GM12878 (cell line): ENCODE data around the gene ZFP1. TPM values are rescaled to one million over a fixed set of nuclear protein-coding genes. Genes with fewer than 3 reads are reported as not detected.

Experiments used
- ATAC-seq: fragments of 200-7000 bp; cut with Tn5 transposase; 3 replicates; pipeline ENCODE4 v1.9.1; 2020; ENCODE audit warnings: mild to moderate bottlenecking, moderate library complexity
- BruUV-seq: library from RNA; stranded (reverse); fragments of 400-500 nt; replicated peaks from 2 replicates; lab custom pipeline; 2021; lab: Mats Ljungman, UMichigan
- CTCF ChIA-PET: fragments of 300-600 bp; sonication (Branson Sonifier 250); formaldehyde crosslinking; extraction: SDS; loops from one replicate; lab custom pipeline; 2021; ENCODE audit warnings: inconsistent platforms; lab: Yijun Ruan, JAX
- POLR2A ChIA-PET: fragments of 350-600 bp; formaldehyde crosslinking; extraction: SDS; loops from one replicate; lab custom pipeline; 2021; ENCODE audit warnings: inconsistent platforms; lab: Charles Lee
- RAD21 ChIA-PET: fragments of 300-600 bp; sonication (Branson Sonifier 250); formaldehyde crosslinking; loops from one replicate; lab custom pipeline; 2023; ENCODE audit warnings: antibody characterized with exemption; ENCODE audit not compliant: unreplicated experiment; lab: Charles Lee
- SMC1A ChIA-PET: fragments of 300-600 bp; sonication (Branson Sonifier 250); formaldehyde crosslinking; loops from one replicate; lab custom pipeline; 2023; ENCODE audit not compliant: unreplicated experiment, uncharacterized antibody; lab: Charles Lee
- DNase-seq: peaks from one replicate; pipeline ENCODE4 v3.0.0-alpha.2; 2011; ENCODE audit warnings: low read depth, low spot score
- FAIRE-seq: peaks from 3 replicates; lab custom pipeline; 2011; peaks lifted over from hg19 to GRCh38; lab: Jason Lieb, UNC
- H2AFZ ChIP-seq: 2 replicates; pipeline ENCODE4 v1.6.0; 2011; ENCODE audit warnings: low read depth, low read length, control low read depth; ENCODE audit not compliant: control insufficient read depth
- H3K27ac ChIP-seq: 2 replicates; pipeline ENCODE4 v1.5.1; 2011; ENCODE audit warnings: control low read depth; ENCODE audit not compliant: control insufficient read depth, insufficient read depth
- H3K27me3 ChIP-seq, 2 experiments: replicated peaks in 1 of 2; 2 replicates each; pipeline versions ENCODE4 v1.6.0 to v1.6.1; 2011; ENCODE audit warnings: low read length in 1 of 2; ENCODE audit not compliant: control insufficient read depth in 2 of 2, insufficient read depth in 2 of 2
- H3K36me3 ChIP-seq, 2 experiments: 2 replicates each; pipeline ENCODE4 v1.5.1; 2011; ENCODE audit warnings: low read length in 1 of 2; ENCODE audit not compliant: control insufficient read depth in 2 of 2, insufficient read depth in 2 of 2
- H3K4me1 ChIP-seq: 2 replicates; pipeline ENCODE4 v1.6.1; 2011; ENCODE audit warnings: mild to moderate bottlenecking, low read length, moderate library complexity, mixed read lengths; ENCODE audit not compliant: control insufficient read depth, insufficient read depth
- H3K4me2 ChIP-seq: 2 replicates; pipeline ENCODE4 v1.6.0; 2011; ENCODE audit warnings: control low read depth; ENCODE audit not compliant: control insufficient read depth, insufficient read depth
- H3K4me3 ChIP-seq: fragments of 200-600 bp; sonication (generic); 2 replicates; pipeline ENCODE4 v1.5.1; 2016
- H3K79me2 ChIP-seq: 2 replicates; pipeline ENCODE4 v1.6.0; 2011; ENCODE audit warnings: low read length; ENCODE audit not compliant: control insufficient read depth, insufficient read depth
- H3K9ac ChIP-seq: 2 replicates; pipeline ENCODE4 v1.8.0; 2011; ENCODE audit warnings: low read length, control low read depth, mixed read lengths; ENCODE audit not compliant: control insufficient read depth, insufficient read depth
- H3K9me3 ChIP-seq: replicated peaks from 3 replicates; pipeline ENCODE4 v1.5.1; 2011; ENCODE audit warnings: mild to moderate bottlenecking, low read length; ENCODE audit not compliant: control insufficient read depth, insufficient read depth
- H4K20me1 ChIP-seq: 2 replicates; pipeline ENCODE4 v1.6.0; 2011; ENCODE audit not compliant: control insufficient read depth, insufficient read depth
- BCL11A ChIP-seq: IDR thresholded peaks from 2 replicates; pipeline ENCODE4 v1.6.1; 2011; ENCODE audit warnings: low read depth, low read length
- CBX3 ChIP-seq: fragments of 200-600 bp; sonication (generic); IDR thresholded peaks from 2 replicates; pipeline ENCODE4 v1.6.1; 2016; ENCODE audit warnings: low read depth, borderline replicate concordance
- EED ChIP-seq: sonication (generic); IDR thresholded peaks from 2 replicates; pipeline ENCODE4 v1.6.1; 2016; ENCODE audit warnings: antibody characterized with exemption, low read depth
- ESRRA ChIP-seq: IDR thresholded peaks from 2 replicates; pipeline ENCODE4 v1.6.1; 2012; ENCODE audit warnings: mild to moderate bottlenecking, low read length, improper control_type of control experiment
- FOXK2 ChIP-seq: fragments of 450-650 bp; IDR thresholded peaks from 2 replicates; pipeline ENCODE4 v1.6.1; 2017; ENCODE audit warnings: mild to moderate bottlenecking, moderate library complexity
- IKZF2 ChIP-seq, 2 experiments: fragments of 450-650 bp; IDR thresholded peaks; 2 replicates each; pipeline ENCODE4 v1.6.1; 2017; ENCODE audit warnings: mild to moderate bottlenecking in 2 of 2, moderate library complexity in 2 of 2
- IRF3 ChIP-seq: fragments of 450-650 bp; IDR thresholded peaks from 2 replicates; pipeline ENCODE4 v1.6.1; 2014; ENCODE audit warnings: mild to moderate bottlenecking
- IRF4 ChIP-seq: IDR thresholded peaks from 2 replicates; pipeline ENCODE4 v1.6.1; 2011; ENCODE audit warnings: low read depth, low read length
- KAT2A ChIP-seq: conservative IDR thresholded peaks from 2 replicates; pipeline ENCODE4 v1.6.1; 2011; ENCODE audit warnings: low read depth, low read length; ENCODE audit not compliant: control insufficient read depth
- MTA2 ChIP-seq: fragments of 450-650 bp; IDR thresholded peaks from 2 replicates; pipeline ENCODE4 v1.6.1; 2016; ENCODE audit warnings: low read depth, mild to moderate bottlenecking, moderate library complexity
- MXI1 ChIP-seq: fragments of 150-350 bp; IDR thresholded peaks from 2 replicates; pipeline ENCODE4 v1.6.1; 2011; ENCODE audit warnings: low read depth, mild to moderate bottlenecking, inconsistent platforms, low read length, improper control_type of control experiment
- NR2C1 ChIP-seq: fragments of 450-650 bp; IDR thresholded peaks from 2 replicates; pipeline ENCODE4 v1.6.1; 2017; ENCODE audit warnings: antibody characterized with exemption, mild to moderate bottlenecking, moderate library complexity
- PBX3 ChIP-seq: IDR thresholded peaks from 2 replicates; pipeline ENCODE4 v1.6.1; 2011; ENCODE audit warnings: mild to moderate bottlenecking, low read depth, low read length, moderate library complexity; ENCODE audit not compliant: insufficient replicate concordance
- TAF1 ChIP-seq: IDR thresholded peaks from 2 replicates; pipeline ENCODE4 v1.6.1; 2011; ENCODE audit warnings: mild to moderate bottlenecking, low read depth, low read length, borderline replicate concordance
- ZBED1 ChIP-seq: IDR thresholded peaks from 2 replicates; pipeline ENCODE4 v1.6.1; 2016; ENCODE audit warnings: borderline replicate concordance
- ZBTB11 ChIP-seq: fragments of 450-650 bp; formaldehyde crosslinking; IDR thresholded peaks from 2 replicates; pipeline ENCODE4 v1.5.0; 2022; ENCODE audit warnings: mild to moderate bottlenecking, missing genetic modification characterization
- ZBTB4 ChIP-seq: fragments of 450-650 bp; formaldehyde crosslinking; IDR thresholded peaks from 2 replicates; pipeline ENCODE4 v1.4.0; 2022; ENCODE audit warnings: mild to moderate bottlenecking, moderate library complexity
- WGBS: methylation state at CpG from one replicate; pipeline ENCODE4 v1.1.6; 2016; ENCODE audit warnings: low lambda C conversion rate; ENCODE audit not compliant: insufficient replicate concordance, insufficient coverage; ENCODE audit errors: missing lambda C conversion rate; 5-methylcytosine and 5-hydroxymethylcytosine counted together
- in situ Hi-C: fragments of 300-500 bp; cut with MboI; formaldehyde crosslinking; loops from 9 replicates; pipeline ENCODE4 v1.14.3; 2018; ENCODE audit warnings: mixed read lengths
- intact Hi-C: fragments of 100-400 bp; cut with micrococcal nuclease; formaldehyde crosslinking; loops from one replicate; pipeline ENCODE4 v1.14.2; 2022; ENCODE audit not compliant: unreplicated experiment
- polyA plus RNA-seq, 11 experiments: library from polyadenylated mRNA; depleted of rRNA in 4 of 11; unstranded in 6 of 11; stranded (reverse) in 5 of 11; fragments of >200 nt; fragmentation: Nextera tagmentation in 4 of 11; fragmentation: Illumina TruSeq in 1 of 11; extraction: Ambion mirVana in 4 of 11; extraction: Trizol in 1 of 11; gene quantifications; 1 replicate in 1 of 11; 2 replicates in 10 of 11; pipeline versions ENCODE4 v1.2.1 to v1.2.3, GENCODE V29; 2011 to 2016; ENCODE audit warnings: inconsistent platforms in 2 of 11, missing spikeins in 2 of 11, low read depth in 1 of 11
- total RNA-seq, 4 experiments: library from RNA; depleted of rRNA in 3 of 4; stranded (reverse); fragments of >200 nt in 3 of 4; fragmentation: Illumina TruSeq in 1 of 4; extraction: Trizol in 1 of 4; gene quantifications; 2 replicates each; pipeline versions ENCODE4 v1.2.1 to v1.2.3, GENCODE V29; 2013 to 2021

ZFP1 gene
- total and polyA plus RNA-seq, 10 of the 15 experiments (the other 5 are each of a cell fraction or from before 2014, with no cell fraction given): 3.5 to 17.6 (median 14.7) TPM

GRCh38 chr16:75138233-75138632 lies 10.1 kb upstream of the ZFP1 start:
- no peak for ATAC-seq
- Histone ChIP-seq H3K27ac (no peak overlapping the region), H3K4me2 (no peak overlapping the region), H3K9me3 (no peaks in the 10 kb centered on the region), H3K36me3 (no peaks in the 10 kb centered on the region), H3K4me3 (no peak overlapping the region), H3K4me1 (no peaks in the 10 kb centered on the region), H2AFZ (no peak overlapping the region; the same call in 1 of the 2 replicates), H4K20me1 (no peaks in the 10 kb centered on the region), H3K9ac (no peak overlapping the region), H3K79me2 (no peaks in the 10 kb centered on the region)
- 36% methylated on average over 8 of the region's 8 CpGs for WGBS
- SMC1A ChIA-PET: interaction anchor here (2.0 kb wide), 1 partner anchor 275 kb away, joined by 6 read pairs; no protein-coding TSS in a partner anchor
- intact Hi-C loops (no loop called here), in situ Hi-C loops (no loop called here)
- POLR2A ChIA-PET: interaction anchor here (0.7 kb wide), 1 partner anchor 521 kb away, joined by 5 read pairs; no protein-coding TSS in a partner anchor
- no peak for DNase-seq
- CTCF ChIA-PET: no interaction called here
- no peak for FAIRE-seq
- RAD21 ChIA-PET: no interaction called here
- no TSS peak for BruUV-seq
- TF ChIP-seq ZBED1 (no peak), ZBTB11 (CRISPR knock-in tag) (no peak), EED (no peak), KAT2A (no peak), IKZF2 (IDR thresholded peaks at IDR 0.05) (no peak), NR2C1 (no peak), MTA2 (no peak), ESRRA (no peak), FOXK2 (no peak), IRF4 (no peak), MXI1 (no peak), PBX3 (no peak), BCL11A (no peak), ZBTB4 (CRISPR knock-in tag) (no peak), CBX3 (no peak), IRF3 (no peak), TAF1 (no peak)
- TF ChIP-seq, all 136 proteins: peak for 0
- no peaks in the 10 kb centered on the region for H3K27me3 ChIP-seq
